ENCODE results near the gene GNB3. TPM values are rescaled to one million over a fixed set of nuclear protein-coding genes. Genes with fewer than 3 reads are reported as not detected.

Gene GNB3
- polyA plus RNA-seq, 1 donor, result 5.9 TPM

Other genes with a start within 250 kb of the GNB3 start
- 132 TPM for gene CHD4, start 233.5 kb upstream of the GNB3 start, polyA plus RNA-seq
- gene LPAR5, start 205.0 kb upstream of the GNB3 start, polyA plus RNA-seq, result 21.4 TPM
- 4.0 TPM for gene ACRBP, start 193.5 kb upstream of the GNB3 start, polyA plus RNA-seq
- gene ING4, start 177.8 kb upstream of the GNB3 start, polyA plus RNA-seq, result 61.1 TPM
- gene ZNF384, start 151.6 kb upstream of the GNB3 start, polyA plus RNA-seq, result 86.3 TPM
- gene PIANP, start 140.1 kb upstream of the GNB3 start, polyA plus RNA-seq, result 5.4 TPM
- 42.2 TPM for gene COPS7A, start 116.9 kb upstream of the GNB3 start, polyA plus RNA-seq
- 174 TPM for gene MLF2, start 87.8 kb upstream of the GNB3 start, polyA plus RNA-seq
- 242 TPM for gene PTMS, start 74.6 kb upstream of the GNB3 start, polyA plus RNA-seq
- 2.1 TPM for gene LAG3, start 68.4 kb upstream of the GNB3 start, polyA plus RNA-seq
- gene CD4, start 51.4 kb upstream of the GNB3 start, polyA plus RNA-seq, result 17.4 TPM
- gene GPR162, start 19.1 kb upstream of the GNB3 start, polyA plus RNA-seq, result 7.9 TPM
- gene P3H3, start 12.5 kb upstream of the GNB3 start, polyA plus RNA-seq, result 15.6 TPM
- 29.1 TPM for gene CDCA3, start 10.4 kb downstream of the GNB3 start, polyA plus RNA-seq
- gene USP5, start 11.2 kb downstream of the GNB3 start, polyA plus RNA-seq, result 49.7 TPM
- 564 TPM for gene TPI1, start 26.6 kb downstream of the GNB3 start, polyA plus RNA-seq
- gene SPSB2, start 32.4 kb downstream of the GNB3 start, polyA plus RNA-seq, result 15.3 TPM
- gene LRRC23, start 63.9 kb downstream of the GNB3 start, polyA plus RNA-seq, result 8.2 TPM
- 18.6 TPM for gene ENO2, start 73.7 kb downstream of the GNB3 start, polyA plus RNA-seq
- 66.6 TPM for gene ATN1, start 87.0 kb downstream of the GNB3 start, polyA plus RNA-seq
- gene RNU7-1, start 102.9 kb downstream of the GNB3 start, polyA plus RNA-seq, result not detected
- 141 TPM for gene C12orf57, start 103.1 kb downstream of the GNB3 start, polyA plus RNA-seq
- gene PTPN6, start 110.4 kb downstream of the GNB3 start, polyA plus RNA-seq, result 34.6 TPM
- 225 TPM for gene PHB2, start 129.7 kb downstream of the GNB3 start, polyA plus RNA-seq
- gene EMG1, start 130.0 kb downstream of the GNB3 start, polyA plus RNA-seq, result 38.8 TPM
- gene LPCAT3, start 177.6 kb downstream of the GNB3 start, polyA plus RNA-seq, result 81.6 TPM
- gene C1S, start 219.8 kb downstream of the GNB3 start, polyA plus RNA-seq, result 80.5 TPM